ENCODE measurements around the gene BABAM1.

The BABAM1 gene

GRCh38 chr19:17266975-17267788 is at the start of gene BABAM1:
Gene BABAM1, plus strand, starts transcription at chr19:17267443. Its CDS starts 1,364 bp downstream, at chr19:17268807.
- peak; percentile 92 for DNase-seq (ENCODE audit: low read depth, low spot score)

GRCh38 chr19:17219286-17219685 is 48.0 kb upstream of the BABAM1 start:
- no peak for DNase-seq (ENCODE audit: low read depth, low spot score)

GRCh38 chr19:17220207-17220758 is 47.0 kb upstream of the BABAM1 start:
- DNase-seq (ENCODE audit: low read depth, low spot score) = no peak

GRCh38 chr19:17225053-17225452 is 42.2 kb upstream of the BABAM1 start:
- no peak for DNase-seq (ENCODE audit: low read depth, low spot score)

- peak; percentile 93 for DNase-seq (ENCODE audit: low read depth, low spot score)
Measured at GRCh38 chr19:17226002-17226933, 41.0 kb upstream of the BABAM1 start, which contains the start of gene OCEL1. Gene OCEL1, plus strand, starts transcription at chr19:17226226. Its CDS starts 22 bp downstream, at chr19:17226248.

GRCh38 chr19:17227798-17228367 is 39.4 kb upstream of the BABAM1 start:
- DNase-seq (ENCODE audit: low read depth, low spot score) = no peak

- no peak for DNase-seq (ENCODE audit: low read depth, low spot score)
Measured at GRCh38 chr19:17229890-17230289, 37.4 kb upstream of the BABAM1 start.

GRCh38 chr19:17232258-17232657 is 35.0 kb upstream of the BABAM1 start:
- DNase-seq (ENCODE audit: low read depth, low spot score) = no peak

- peak; percentile 40 for DNase-seq (ENCODE audit: low read depth, low spot score)
Measured at GRCh38 chr19:17234911-17235299, 32.3 kb upstream of the BABAM1 start.

- peak; percentile 28 for DNase-seq (ENCODE audit: low read depth, low spot score)
Measured at GRCh38 chr19:17235300-17235970, 31.8 kb upstream of the BABAM1 start.

- DNase-seq (ENCODE audit: low read depth, low spot score) = no peak
Measured at GRCh38 chr19:17235971-17236777, 31.1 kb upstream of the BABAM1 start.

GRCh38 chr19:17236811-17237543 is 30.3 kb upstream of the BABAM1 start:
- no peak for DNase-seq (ENCODE audit: low read depth, low spot score)

GRCh38 chr19:17237747-17238706 is 29.2 kb upstream of the BABAM1 start:
- DNase-seq (ENCODE audit: low read depth, low spot score) = no peak

GRCh38 chr19:17240062-17240752 is 27.0 kb upstream of the BABAM1 start:
- DNase-seq (ENCODE audit: low read depth, low spot score) = no peak

GRCh38 chr19:17240826-17241399 is 26.3 kb upstream of the BABAM1 start:
- no peak for DNase-seq (ENCODE audit: low read depth, low spot score)

GRCh38 chr19:17242431-17243208 is 24.6 kb upstream of the BABAM1 start:
- no peak for DNase-seq (ENCODE audit: low read depth, low spot score)
